GM12878 (cell line): ENCODE data around the gene ACTA2. TPM values are rescaled to one million over a fixed set of nuclear protein-coding genes. Genes with fewer than 3 reads are reported as not detected.
A peak's percentile ranks its signal among the peaks of the same experiment; 100 is the strongest.

Experiments
- BACH1 ChIP-seq: fragments of 450-650 bp; IDR thresholded peaks from 2 replicates; pipeline ENCODE4 v1.6.1; 2017; ENCODE audit warnings: mild to moderate bottlenecking, borderline replicate concordance
- BRCA1 ChIP-seq: IDR thresholded peaks from 2 replicates; pipeline ENCODE4 v1.6.1; 2011; ENCODE audit warnings: low read depth, low read length, improper control_type of control experiment
- MTA2 ChIP-seq: fragments of 450-650 bp; IDR thresholded peaks from 2 replicates; pipeline ENCODE4 v1.6.1; 2016; ENCODE audit warnings: low read depth, mild to moderate bottlenecking, moderate library complexity
- NFIC ChIP-seq: IDR thresholded peaks from 2 replicates; pipeline ENCODE4 v1.6.1; 2012; ENCODE audit warnings: low read depth, mild to moderate bottlenecking, inconsistent platforms, low read length, moderate library complexity
- NR2C2 ChIP-seq: IDR thresholded peaks from 2 replicates; pipeline ENCODE4 v1.6.1; 2011; ENCODE audit warnings: borderline replicate concordance, low read depth; ENCODE audit not compliant: control insufficient read depth, insufficient read length
- PAX5 ChIP-seq: IDR thresholded peaks from 2 replicates; pipeline ENCODE4 v1.6.1; 2011; ENCODE audit warnings: low read depth, low read length, borderline replicate concordance
- SMAD5 ChIP-seq: IDR thresholded peaks from 2 replicates; pipeline ENCODE4 v1.6.1; 2016; ENCODE audit warnings: antibody characterized with exemption, low read depth
- SP1 ChIP-seq: IDR thresholded peaks from one replicate; pipeline ENCODE4 v1.6.1; 2011; ENCODE audit warnings: low read depth, low read length
- TBL1XR1 ChIP-seq: IDR thresholded peaks from 2 replicates; pipeline ENCODE4 v1.6.1; 2012; ENCODE audit warnings: low read depth, low read length, improper control_type of control experiment
- ZNF24 ChIP-seq: fragments of 450-650 bp; IDR thresholded peaks from 2 replicates; pipeline ENCODE4 v1.6.1; 2017; ENCODE audit warnings: antibody characterized with exemption, mild to moderate bottlenecking
- polyA plus RNA-seq, 11 experiments: library from polyadenylated mRNA; depleted of rRNA in 4 of 11; unstranded in 6 of 11; stranded (reverse) in 5 of 11; fragments of >200 nt; fragmentation: Nextera tagmentation in 4 of 11; fragmentation: Illumina TruSeq in 1 of 11; extraction: Ambion mirVana in 4 of 11; extraction: Trizol in 1 of 11; gene quantifications; 1 replicate in 1 of 11; 2 replicates in 10 of 11; pipeline versions ENCODE4 v1.2.1 to v1.2.3, GENCODE V29; 2011 to 2016; ENCODE audit warnings: inconsistent platforms in 2 of 11, missing spikeins in 2 of 11, low read depth in 1 of 11
- total RNA-seq, 4 experiments: library from RNA; depleted of rRNA in 3 of 4; stranded (reverse); fragments of >200 nt in 3 of 4; fragmentation: Illumina TruSeq in 1 of 4; extraction: Trizol in 1 of 4; gene quantifications; 2 replicates each; pipeline versions ENCODE4 v1.2.1 to v1.2.3, GENCODE V29; 2013 to 2021
- TF ChIP-seq, protein P1 (sequence below): fragments of 450-650 bp; IDR thresholded peaks from 2 replicates; pipeline ENCODE4 v1.6.1; 2017; ENCODE audit warnings: mild to moderate bottlenecking, moderate library complexity
- TF ChIP-seq, protein P2 (sequence below): fragments of 450-650 bp; IDR thresholded peaks from 2 replicates; pipeline ENCODE4 v1.6.1; 2018; ENCODE audit warnings: mild to moderate bottlenecking, low read depth, moderate library complexity; ENCODE audit not compliant: partially characterized antibody
- TF ChIP-seq, protein P3 (sequence below): fragments of 450-650 bp; IDR thresholded peaks from 2 replicates; pipeline ENCODE4 v1.6.1; 2016; ENCODE audit warnings: mild to moderate bottlenecking, moderate library complexity, borderline replicate concordance
- TF ChIP-seq, protein P4 (sequence below): fragments of 450-650 bp; IDR thresholded peaks from 2 replicates; pipeline ENCODE4 v1.6.1; 2017; ENCODE audit warnings: mild to moderate bottlenecking

The ACTA2 gene
- total and polyA plus RNA-seq, 10 of the 15 experiments (the other 5 are each of a cell fraction or from before 2014, with no cell fraction given), result 7.4 to 78.2 (median 32.4) TPM

DNA sequence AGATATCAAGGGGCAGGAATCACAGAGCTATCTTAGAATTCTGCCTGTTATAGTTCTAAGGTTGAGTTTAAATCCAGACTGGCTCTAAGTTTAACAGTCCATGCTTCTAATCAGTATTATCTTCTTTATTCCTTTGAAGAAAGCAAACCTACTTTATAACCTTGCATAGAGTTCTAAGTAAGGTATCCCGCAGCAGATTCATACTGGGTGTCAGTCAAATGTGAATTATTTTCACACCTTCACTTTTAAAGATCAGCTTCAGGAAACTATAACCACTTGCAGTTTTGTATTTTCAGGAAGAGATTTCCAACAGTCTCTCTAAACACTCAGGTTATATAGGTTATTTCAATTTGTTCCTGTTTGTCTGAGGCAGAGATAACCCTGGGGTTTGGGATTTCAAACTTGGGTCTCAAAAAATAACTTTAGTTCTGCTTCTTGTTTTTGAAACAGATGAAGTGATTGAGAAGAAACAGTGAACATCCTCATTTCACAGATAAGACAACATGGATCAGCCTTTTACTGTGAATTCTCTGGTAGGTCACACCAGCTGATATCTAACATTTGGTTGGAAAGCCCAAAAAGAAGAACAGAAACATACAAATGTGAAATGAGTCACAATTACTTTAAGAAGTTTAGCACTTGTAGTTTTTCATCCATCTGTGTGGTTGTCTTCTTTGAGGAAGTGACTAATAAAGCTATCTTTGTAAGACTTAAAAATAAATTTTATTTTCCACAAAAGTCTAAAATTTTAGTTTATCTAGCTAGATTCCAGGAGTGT lies 51.2 kb downstream of the ACTA2 start (continued):
- TF ChIP-seq, protein P1, sequence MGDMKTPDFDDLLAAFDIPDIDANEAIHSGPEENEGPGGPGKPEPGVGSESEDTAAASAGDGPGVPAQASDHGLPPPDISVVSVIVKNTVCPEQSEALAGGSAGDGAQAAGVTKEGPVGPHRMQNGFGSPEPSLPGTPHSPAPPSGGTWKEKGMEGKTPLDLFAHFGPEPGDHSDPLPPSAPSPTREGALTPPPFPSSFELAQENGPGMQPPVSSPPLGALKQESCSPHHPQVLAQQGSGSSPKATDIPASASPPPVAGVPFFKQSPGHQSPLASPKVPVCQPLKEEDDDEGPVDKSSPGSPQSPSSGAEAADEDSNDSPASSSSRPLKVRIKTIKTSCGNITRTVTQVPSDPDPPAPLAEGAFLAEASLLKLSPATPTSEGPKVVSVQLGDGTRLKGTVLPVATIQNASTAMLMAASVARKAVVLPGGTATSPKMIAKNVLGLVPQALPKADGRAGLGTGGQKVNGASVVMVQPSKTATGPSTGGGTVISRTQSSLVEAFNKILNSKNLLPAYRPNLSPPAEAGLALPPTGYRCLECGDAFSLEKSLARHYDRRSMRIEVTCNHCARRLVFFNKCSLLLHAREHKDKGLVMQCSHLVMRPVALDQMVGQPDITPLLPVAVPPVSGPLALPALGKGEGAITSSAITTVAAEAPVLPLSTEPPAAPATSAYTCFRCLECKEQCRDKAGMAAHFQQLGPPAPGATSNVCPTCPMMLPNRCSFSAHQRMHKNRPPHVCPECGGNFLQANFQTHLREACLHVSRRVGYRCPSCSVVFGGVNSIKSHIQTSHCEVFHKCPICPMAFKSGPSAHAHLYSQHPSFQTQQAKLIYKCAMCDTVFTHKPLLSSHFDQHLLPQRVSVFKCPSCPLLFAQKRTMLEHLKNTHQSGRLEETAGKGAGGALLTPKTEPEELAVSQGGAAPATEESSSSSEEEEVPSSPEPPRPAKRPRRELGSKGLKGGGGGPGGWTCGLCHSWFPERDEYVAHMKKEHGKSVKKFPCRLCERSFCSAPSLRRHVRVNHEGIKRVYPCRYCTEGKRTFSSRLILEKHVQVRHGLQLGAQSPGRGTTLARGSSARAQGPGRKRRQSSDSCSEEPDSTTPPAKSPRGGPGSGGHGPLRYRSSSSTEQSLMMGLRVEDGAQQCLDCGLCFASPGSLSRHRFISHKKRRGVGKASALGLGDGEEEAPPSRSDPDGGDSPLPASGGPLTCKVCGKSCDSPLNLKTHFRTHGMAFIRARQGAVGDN, result no peak; the same call in 1 of the 2 replicates
- TF ChIP-seq NFIC, result peak; percentile 99
- TF ChIP-seq SP1, result no peak
- TF ChIP-seq TBL1XR1, result no peak
- TF ChIP-seq, protein P2, sequence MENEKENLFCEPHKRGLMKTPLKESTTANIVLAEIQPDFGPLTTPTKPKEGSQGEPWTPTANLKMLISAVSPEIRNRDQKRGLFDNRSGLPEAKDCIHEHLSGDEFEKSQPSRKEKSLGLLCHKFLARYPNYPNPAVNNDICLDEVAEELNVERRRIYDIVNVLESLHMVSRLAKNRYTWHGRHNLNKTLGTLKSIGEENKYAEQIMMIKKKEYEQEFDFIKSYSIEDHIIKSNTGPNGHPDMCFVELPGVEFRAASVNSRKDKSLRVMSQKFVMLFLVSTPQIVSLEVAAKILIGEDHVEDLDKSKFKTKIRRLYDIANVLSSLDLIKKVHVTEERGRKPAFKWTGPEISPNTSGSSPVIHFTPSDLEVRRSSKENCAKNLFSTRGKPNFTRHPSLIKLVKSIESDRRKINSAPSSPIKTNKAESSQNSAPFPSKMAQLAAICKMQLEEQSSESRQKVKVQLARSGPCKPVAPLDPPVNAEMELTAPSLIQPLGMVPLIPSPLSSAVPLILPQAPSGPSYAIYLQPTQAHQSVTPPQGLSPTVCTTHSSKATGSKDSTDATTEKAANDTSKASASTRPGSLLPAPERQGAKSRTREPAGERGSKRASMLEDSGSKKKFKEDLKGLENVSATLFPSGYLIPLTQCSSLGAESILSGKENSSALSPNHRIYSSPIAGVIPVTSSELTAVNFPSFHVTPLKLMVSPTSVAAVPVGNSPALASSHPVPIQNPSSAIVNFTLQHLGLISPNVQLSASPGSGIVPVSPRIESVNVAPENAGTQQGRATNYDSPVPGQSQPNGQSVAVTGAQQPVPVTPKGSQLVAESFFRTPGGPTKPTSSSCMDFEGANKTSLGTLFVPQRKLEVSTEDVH, result peak; percentile 38
- TF ChIP-seq, protein P3, sequence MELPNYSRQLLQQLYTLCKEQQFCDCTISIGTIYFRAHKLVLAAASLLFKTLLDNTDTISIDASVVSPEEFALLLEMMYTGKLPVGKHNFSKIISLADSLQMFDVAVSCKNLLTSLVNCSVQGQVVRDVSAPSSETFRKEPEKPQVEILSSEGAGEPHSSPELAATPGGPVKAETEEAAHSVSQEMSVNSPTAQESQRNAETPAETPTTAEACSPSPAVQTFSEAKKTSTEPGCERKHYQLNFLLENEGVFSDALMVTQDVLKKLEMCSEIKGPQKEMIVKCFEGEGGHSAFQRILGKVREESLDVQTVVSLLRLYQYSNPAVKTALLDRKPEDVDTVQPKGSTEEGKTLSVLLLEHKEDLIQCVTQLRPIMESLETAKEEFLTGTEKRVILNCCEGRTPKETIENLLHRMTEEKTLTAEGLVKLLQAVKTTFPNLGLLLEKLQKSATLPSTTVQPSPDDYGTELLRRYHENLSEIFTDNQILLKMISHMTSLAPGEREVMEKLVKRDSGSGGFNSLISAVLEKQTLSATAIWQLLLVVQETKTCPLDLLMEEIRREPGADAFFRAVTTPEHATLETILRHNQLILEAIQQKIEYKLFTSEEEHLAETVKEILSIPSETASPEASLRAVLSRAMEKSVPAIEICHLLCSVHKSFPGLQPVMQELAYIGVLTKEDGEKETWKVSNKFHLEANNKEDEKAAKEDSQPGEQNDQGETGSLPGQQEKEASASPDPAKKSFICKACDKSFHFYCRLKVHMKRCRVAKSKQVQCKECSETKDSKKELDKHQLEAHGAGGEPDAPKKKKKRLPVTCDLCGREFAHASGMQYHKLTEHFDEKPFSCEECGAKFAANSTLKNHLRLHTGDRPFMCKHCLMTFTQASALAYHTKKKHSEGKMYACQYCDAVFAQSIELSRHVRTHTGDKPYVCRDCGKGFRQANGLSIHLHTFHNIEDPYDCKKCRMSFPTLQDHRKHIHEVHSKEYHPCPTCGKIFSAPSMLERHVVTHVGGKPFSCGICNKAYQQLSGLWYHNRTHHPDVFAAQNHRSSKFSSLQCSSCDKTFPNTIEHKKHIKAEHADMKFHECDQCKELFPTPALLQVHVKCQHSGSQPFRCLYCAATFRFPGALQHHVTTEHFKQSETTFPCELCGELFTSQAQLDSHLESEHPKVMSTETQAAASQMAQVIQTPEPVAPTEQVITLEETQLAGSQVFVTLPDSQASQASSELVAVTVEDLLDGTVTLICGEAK, result peak; percentile 96
- no peak for TF ChIP-seq PAX5
- TF ChIP-seq NR2C2, result no peak
- no peak for TF ChIP-seq BRCA1
- peak; percentile 96 for TF ChIP-seq MTA2
- TF ChIP-seq ZNF24, result peak; percentile 84
- TF ChIP-seq, protein P4, sequence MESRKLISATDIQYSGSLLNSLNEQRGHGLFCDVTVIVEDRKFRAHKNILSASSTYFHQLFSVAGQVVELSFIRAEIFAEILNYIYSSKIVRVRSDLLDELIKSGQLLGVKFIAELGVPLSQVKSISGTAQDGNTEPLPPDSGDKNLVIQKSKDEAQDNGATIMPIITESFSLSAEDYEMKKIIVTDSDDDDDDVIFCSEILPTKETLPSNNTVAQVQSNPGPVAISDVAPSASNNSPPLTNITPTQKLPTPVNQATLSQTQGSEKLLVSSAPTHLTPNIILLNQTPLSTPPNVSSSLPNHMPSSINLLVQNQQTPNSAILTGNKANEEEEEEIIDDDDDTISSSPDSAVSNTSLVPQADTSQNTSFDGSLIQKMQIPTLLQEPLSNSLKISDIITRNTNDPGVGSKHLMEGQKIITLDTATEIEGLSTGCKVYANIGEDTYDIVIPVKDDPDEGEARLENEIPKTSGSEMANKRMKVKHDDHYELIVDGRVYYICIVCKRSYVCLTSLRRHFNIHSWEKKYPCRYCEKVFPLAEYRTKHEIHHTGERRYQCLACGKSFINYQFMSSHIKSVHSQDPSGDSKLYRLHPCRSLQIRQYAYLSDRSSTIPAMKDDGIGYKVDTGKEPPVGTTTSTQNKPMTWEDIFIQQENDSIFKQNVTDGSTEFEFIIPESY, result no peak
- peak; percentile 95; the same call in 1 of the 2 replicates for TF ChIP-seq BACH1
- TF ChIP-seq SMAD5, result no peak
